Activated CD4-positive, alpha-beta T cell treated with anti-CD3 and anti-CD28 coated beads, Interleukin-2, amount 50 U/mL, for 4 hours (primary cell): Measurements from ENCODE around the gene ALG14.
"Not testable (repeated sequence)": the region's sequence is repeated elsewhere in the genome, so short reads cannot be mapped to it uniquely, and the experiment has no call there.

Experiments
- DNase-seq, 2 experiments: peaks; one replicate each; pipeline ENCODE4 v3.0.0-alpha.2; 2020

The ALG14 gene

GRCh38 chr1:95005584-95005983 lies 67.2 kb downstream of the ALG14 start:
- DNase-seq, result no peak

GRCh38 chr1:95004013-95004412 lies 68.7 kb downstream of the ALG14 start:
- DNase-seq, result no peak

- DNase-seq, result no peak
These were observed 69.4 kb downstream of the ALG14 start for GRCh38 chr1:95003433-95003738.

GRCh38 chr1:95002540-95003432 lies 70.0 kb downstream of the ALG14 start:
- DNase-seq, result no peak

- DNase-seq, result no peak
These were observed 70.6 kb downstream of the ALG14 start for GRCh38 chr1:95002164-95002539.

- no peak for DNase-seq
These were observed 73.2 kb downstream of the ALG14 start for GRCh38 chr1:94999456-95000131.

GRCh38 chr1:94998748-94999147 lies 74.0 kb downstream of the ALG14 start:
- DNase-seq, result no peak

- no peak for DNase-seq
These were observed 74.6 kb downstream of the ALG14 start for GRCh38 chr1:94998114-94998513.

- DNase-seq, result not testable (repeated sequence)
These were observed 77.2 kb downstream of the ALG14 start for GRCh38 chr1:94995536-94995935.

GRCh38 chr1:94994805-94995204 lies 77.9 kb downstream of the ALG14 start:
- DNase-seq, result no peak

GRCh38 chr1:94993931-94994645 lies 78.7 kb downstream of the ALG14 start:
- no peak for DNase-seq

GRCh38 chr1:94992863-94993563 lies 79.7 kb downstream of the ALG14 start:
- no peak for DNase-seq

GRCh38 chr1:94992161-94992560 lies 80.6 kb downstream of the ALG14 start:
- DNase-seq, result no peak

- no peak for DNase-seq
These were observed 82.8 kb downstream of the ALG14 start for GRCh38 chr1:94989911-94990473.

- no peak for DNase-seq
These were observed 83.4 kb downstream of the ALG14 start for GRCh38 chr1:94989398-94989797.

- DNase-seq, result no peak
These were observed 84.4 kb downstream of the ALG14 start for GRCh38 chr1:94988356-94988755.

- DNase-seq, result no peak
These were observed 86.0 kb downstream of the ALG14 start for GRCh38 chr1:94986783-94987182.

GRCh38 chr1:94983171-94983739 lies 89.5 kb downstream of the ALG14 start:
- no peak for DNase-seq

GRCh38 chr1:94982398-94982797 lies 90.4 kb downstream of the ALG14 start:
- DNase-seq, result no peak

GRCh38 chr1:94981575-94981973 lies 91.2 kb downstream of the ALG14 start:
- no peak for DNase-seq

GRCh38 chr1:94980582-94981574 lies 91.9 kb downstream of the ALG14 start:
- DNase-seq, result no peak
